Nephron progenitor cell (in vitro differentiated cells): ENCODE data around the gene TP53.

Experiments
- DNase-seq: peaks from one replicate; pipeline ENCODE4 v3.0.0; 2021
- H3K27ac Mint-ChIP-seq: 2 replicates; pipeline ENCODE4 v1.8.0; 2021; ENCODE audit warnings: mild to moderate bottlenecking, moderate library complexity, mixed read lengths
- H3K27me3 Mint-ChIP-seq: 2 replicates; pipeline ENCODE4 v1.8.0; 2021; ENCODE audit warnings: mild to moderate bottlenecking, low read depth, mixed read lengths; ENCODE audit not compliant: poor library complexity
- H3K36me3 Mint-ChIP-seq: 2 replicates; pipeline ENCODE4 v1.8.0; 2021; ENCODE audit warnings: low read depth, mixed read lengths
- H3K4me1 Mint-ChIP-seq: 2 replicates; pipeline ENCODE4 v1.8.0; 2021; ENCODE audit warnings: mixed read lengths
- H3K4me3 Mint-ChIP-seq: 2 replicates; pipeline ENCODE4 v1.8.0; 2021; ENCODE audit warnings: mild to moderate bottlenecking, moderate library complexity, mixed read lengths
- H3K9me3 Mint-ChIP-seq: 2 replicates; pipeline ENCODE4 v1.8.0; 2021; ENCODE audit warnings: mild to moderate bottlenecking, moderate library complexity, mixed read lengths
- CTCF ChIP-seq: fragments of 200-600 bp; sonication (generic); IDR thresholded peaks from 2 replicates; pipeline ENCODE4 v1.5.0; 2021; ENCODE audit warnings: antibody characterized with exemption

The TP53 gene

GRCh38 chr17:7714721-7715594 is 27.7 kb upstream of the TP53 start:
- H3K4me3 Mint-ChIP-seq, result peak overlapping the region; percentile 44
- peaks cover 56% of the 10 kb centered on the region for H3K27me3 Mint-ChIP-seq
- TF ChIP-seq CTCF, result no peak
- H3K27ac Mint-ChIP-seq, result no peak overlapping the region
- H3K36me3 Mint-ChIP-seq, result peaks cover 14% of the 10 kb centered on the region
- H3K9me3 Mint-ChIP-seq, result no peaks in the 10 kb centered on the region
- DNase-seq, result no peak
- peaks cover 78% of the 10 kb centered on the region for H3K4me1 Mint-ChIP-seq

- peaks cover 15% of the 10 kb centered on the region for H3K36me3 Mint-ChIP-seq
- H3K9me3 Mint-ChIP-seq, result no peaks in the 10 kb centered on the region
- H3K27me3 Mint-ChIP-seq, result peaks cover 44% of the 10 kb centered on the region
- no peak overlapping the region for H3K4me3 Mint-ChIP-seq
- no peak for DNase-seq
- no peak overlapping the region for H3K27ac Mint-ChIP-seq
- no peak for TF ChIP-seq CTCF
- H3K4me1 Mint-ChIP-seq, result peaks cover 74% of the 10 kb centered on the region
Measured at GRCh38 chr17:7713782-7714181, 26.5 kb upstream of the TP53 start.

GRCh38 chr17:7712111-7712771 is 25.0 kb upstream of the TP53 start:
- DNase-seq, result peak; percentile 43

GRCh38 chr17:7711051-7711755 is 23.9 kb upstream of the TP53 start:
- DNase-seq, result no peak
- Mint-ChIP-seq H3K4me1 (peaks cover 64% of the 10 kb centered on the region), H3K9me3 (no peaks in the 10 kb centered on the region), H3K27me3 (peaks cover 44% of the 10 kb centered on the region), H3K36me3 (peaks cover 15% of the 10 kb centered on the region), H3K4me3 (no peak overlapping the region), H3K27ac (no peak overlapping the region)
- TF ChIP-seq CTCF, result peak; percentile 37

More at GRCh38 chr17:7712111-7712771, 25.0 kb upstream of the TP53 start:
- H3K4me1 Mint-ChIP-seq, result peaks cover 61% of the 10 kb centered on the region
- no peak for TF ChIP-seq CTCF
- peaks cover 15% of the 10 kb centered on the region for H3K36me3 Mint-ChIP-seq
- no peak overlapping the region for H3K27ac Mint-ChIP-seq
- H3K27me3 Mint-ChIP-seq, result peaks cover 39% of the 10 kb centered on the region
- H3K9me3 Mint-ChIP-seq, result no peaks in the 10 kb centered on the region
- no peak overlapping the region for H3K4me3 Mint-ChIP-seq

- TF ChIP-seq CTCF, result no peak
Measured at GRCh38 chr17:7710301-7710700, 23.0 kb upstream of the TP53 start.

More at GRCh38 chr17:7710301-7710700, 23.0 kb upstream of the TP53 start:
- H3K27me3 Mint-ChIP-seq, result peaks cover 45% of the 10 kb centered on the region
- DNase-seq, result no peak
- H3K9me3 Mint-ChIP-seq, result no peaks in the 10 kb centered on the region
- no peak overlapping the region for H3K4me3 Mint-ChIP-seq
- peaks cover 62% of the 10 kb centered on the region for H3K4me1 Mint-ChIP-seq
- H3K36me3 Mint-ChIP-seq, result peaks cover 15% of the 10 kb centered on the region
- H3K27ac Mint-ChIP-seq, result no peak overlapping the region
